Glomerular visceral epithelial cell (primary cell): Measurements from ENCODE around the gene SIX6.

Experiments
- DNase-seq: peaks from one replicate; pipeline ENCODE4 v3.0.0-alpha.2; 2016; ENCODE audit errors: extremely low spot score

Gene SIX6

DNA sequence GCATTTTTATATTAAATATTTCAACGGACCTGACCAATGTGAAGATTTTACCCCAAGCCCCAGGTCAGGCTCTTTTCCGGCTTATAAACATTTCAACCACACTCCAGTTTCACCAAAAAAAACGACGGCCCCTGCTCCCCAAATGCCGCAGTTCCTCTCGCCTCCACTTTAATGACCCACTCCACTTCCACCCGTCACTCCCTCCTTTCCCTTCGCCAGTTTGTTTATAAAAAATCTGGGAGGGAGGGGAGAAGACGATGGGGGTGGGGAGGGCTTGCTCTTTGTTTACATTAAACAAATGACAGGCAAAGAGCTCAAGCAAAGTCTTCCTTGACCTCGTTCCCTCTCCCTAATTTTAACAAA lies 5.4 kb downstream of the SIX6 start:
- DNase-seq: no peak

DNA sequence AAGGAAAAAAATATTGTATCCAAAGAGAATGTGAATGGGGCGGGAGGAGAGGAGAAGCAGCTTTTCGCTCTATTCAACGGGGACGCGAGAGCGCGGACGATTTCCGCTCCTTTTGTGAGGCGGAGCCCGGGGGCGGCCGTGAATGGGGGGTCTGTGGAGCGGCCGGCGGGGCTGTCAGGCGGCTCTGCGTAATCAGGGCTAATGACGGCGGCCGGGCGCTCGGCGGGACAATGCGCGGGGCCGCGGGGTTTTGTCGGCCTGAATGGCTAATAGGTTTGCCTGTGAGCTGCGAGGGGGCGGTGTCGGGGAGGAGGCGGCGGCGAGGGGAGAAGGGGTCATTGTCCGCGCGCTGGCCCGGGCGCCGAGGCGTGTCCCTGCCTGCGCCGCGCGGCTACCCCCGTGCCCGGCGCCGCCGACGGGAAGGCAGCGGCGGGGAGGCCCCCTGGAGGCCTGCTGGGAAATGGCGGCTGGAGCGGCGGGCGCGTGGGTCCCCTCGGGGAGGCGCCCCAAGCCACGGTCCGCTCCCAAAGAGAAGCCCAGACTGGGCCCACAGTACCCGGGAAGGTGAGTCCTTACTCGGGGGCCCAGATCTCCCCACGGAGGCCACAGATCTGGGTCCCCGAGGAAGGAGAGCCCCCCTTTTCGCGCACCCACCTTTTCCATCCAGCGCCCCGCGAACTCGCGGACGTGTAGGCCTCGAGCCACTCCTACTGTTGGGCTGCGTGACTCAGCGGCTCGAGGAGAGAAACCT lies 6.0 kb downstream of the SIX6 start:
- DNase-seq: no peak

DNA sequence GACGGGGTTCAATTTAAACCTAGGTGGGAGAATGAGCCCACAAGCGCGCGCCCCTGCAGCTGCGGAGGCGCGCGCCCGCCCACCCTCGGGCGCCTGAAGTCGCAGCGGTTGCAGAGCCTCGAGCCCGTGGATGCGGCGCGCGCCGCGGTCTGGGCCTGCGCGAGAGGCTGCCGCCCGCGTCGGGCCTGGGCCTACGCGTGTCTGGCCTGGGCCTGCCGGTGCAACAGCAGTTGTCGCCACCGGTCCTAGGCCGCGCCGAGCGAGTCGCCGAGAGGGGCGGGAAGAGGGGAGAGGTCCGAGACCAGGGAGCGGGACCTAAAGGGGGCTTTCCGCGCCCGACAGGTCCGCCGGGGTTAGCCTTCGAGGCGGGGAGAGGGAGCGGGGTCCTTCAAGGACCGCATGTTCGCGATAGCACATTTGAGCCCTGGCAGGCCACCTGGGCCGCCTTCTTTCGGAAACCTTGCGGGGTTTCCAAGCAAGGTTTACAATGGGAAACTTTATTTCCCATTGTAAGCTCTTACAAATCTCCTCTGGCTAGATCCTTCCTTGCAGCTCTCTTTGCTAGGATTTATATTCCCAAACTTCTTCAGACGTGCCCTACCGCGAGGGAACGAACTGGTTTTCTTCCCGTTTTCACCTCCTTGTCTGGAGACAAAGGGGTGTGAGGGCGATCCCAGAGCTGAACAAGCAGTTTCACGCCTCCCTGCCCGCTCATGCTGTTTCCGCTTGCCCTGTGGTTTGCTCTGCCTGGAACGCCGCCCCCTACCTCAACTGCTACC lies 6.8 kb downstream of the SIX6 start:
- DNase-seq: no peak

DNA sequence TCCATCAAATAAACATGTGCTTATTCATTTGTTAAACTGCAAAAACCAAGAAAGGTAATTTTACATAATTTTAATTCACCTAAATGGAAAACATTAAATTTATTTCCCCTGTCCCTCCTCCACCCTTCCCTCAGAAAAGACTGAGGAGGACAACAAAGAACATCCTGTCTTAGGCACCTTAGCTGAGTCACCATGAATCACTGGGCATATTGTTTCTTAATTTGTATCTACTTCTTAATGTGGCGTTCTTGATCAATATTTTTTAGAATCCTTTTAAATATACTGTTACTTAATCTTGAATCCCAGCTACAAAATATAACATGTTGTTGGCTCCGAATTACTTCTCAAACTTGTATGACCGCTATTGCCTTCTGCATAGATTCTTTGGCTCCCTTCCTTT lies 23.5 kb downstream of the SIX6 start:
- DNase-seq: no peak

DNA sequence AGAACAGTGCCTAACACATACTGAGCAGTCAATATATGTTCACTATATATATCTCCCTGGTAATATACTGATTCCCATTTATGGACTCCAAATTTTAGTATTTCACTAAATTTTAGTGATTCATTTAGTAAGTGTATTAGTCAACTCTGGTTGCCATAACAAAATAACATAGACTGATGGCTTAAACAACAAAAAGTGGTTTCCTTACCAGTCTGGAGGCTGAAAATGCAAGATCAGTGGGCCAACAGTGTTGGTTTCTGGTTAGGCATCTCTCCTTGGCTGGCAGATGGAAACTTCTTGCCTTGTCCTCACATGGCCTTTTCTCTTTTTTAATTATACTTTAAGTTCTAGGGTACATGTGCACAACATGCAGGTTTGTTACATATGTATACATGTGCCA lies 28.7 kb downstream of the SIX6 start:
- DNase-seq: no peak

DNA sequence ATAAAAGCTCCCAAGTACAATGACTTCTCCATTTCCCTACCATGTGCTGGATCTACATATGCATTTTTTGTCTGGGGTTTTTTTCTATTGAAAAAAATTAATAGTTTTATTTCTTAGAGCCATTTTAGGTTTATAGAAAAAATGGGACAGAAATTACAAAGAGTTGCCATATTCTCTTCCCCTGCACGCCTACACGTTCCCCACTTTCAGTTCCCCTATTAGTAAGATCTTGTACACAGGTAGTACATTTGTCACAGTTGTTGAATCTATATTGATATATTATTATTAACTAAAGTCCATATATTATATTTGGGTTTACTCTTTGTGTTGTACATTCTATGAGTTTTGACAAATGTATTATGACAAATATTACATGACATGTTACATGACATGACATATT lies 35.7 kb downstream of the SIX6 start:
- no peak for DNase-seq

DNA sequence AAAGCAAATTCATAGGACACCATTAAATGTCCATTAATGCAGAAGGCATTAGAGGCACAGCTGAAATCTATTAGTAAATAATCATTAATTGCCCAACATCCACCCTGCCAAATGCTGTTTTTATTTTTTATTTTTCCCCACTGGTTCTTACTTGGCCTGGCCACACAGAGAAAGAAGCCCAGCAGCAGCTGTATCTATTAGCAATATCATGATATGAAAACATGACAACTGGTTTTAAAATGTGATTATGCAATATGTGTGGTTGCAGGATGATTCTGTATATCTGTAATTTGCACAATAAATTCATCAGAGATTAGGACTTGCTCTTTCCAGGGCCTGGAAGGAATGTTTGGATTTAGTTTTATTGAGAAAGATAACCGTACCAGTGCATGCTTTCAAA lies 44.9 kb downstream of the SIX6 start:
- no peak for DNase-seq

DNA sequence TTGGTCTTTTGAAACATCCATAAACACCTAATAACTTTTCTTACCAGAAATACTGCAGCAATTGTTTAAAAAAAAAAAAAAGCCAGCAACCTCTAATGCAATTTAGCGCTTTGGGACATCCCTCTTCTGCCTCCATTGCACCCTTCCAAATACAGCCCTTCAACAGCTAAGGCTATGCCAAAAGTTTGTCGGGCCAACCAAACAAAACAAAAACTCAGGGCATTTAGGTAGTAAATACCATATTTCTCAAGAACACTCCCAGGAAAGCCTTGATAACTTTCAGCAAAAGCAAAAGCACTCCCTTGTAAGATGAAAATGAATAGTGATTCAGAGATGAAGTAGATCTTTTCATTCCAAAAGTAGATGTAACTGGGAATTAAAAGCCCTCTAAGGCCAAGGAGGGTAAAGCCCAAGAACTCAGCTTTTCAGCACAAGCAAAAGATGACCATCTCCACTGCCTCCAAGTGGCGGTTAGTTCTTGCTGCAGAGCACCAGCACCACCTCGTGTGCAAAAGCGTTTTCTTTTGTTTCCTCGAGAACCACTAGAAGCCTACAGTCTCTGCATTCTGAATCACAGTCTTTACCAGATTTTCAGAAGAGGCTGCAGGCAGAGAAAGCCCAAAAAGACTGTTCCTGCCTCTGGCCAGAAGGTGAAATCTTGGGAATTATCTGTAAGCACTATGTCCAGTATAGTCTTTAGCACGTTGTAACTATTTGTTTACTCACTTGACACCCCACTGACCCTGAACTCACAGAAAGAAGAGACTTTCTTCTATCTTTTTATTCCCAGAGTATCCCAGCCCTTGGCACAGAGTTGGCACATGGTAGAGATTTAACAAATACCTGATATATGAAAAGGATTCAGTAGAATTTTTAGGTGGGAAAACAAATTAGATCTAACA lies 53.1 kb downstream of the SIX6 start:
- DNase-seq: peak; percentile 60
